ENCODE measurements around the gene IFNL3. TPM values are rescaled to one million over a fixed set of nuclear protein-coding genes. Genes with fewer than 3 reads are reported as not detected.

The IFNL3 gene
- total and polyA plus RNA-seq, 9 of the 15 experiments (the other 6 are each of a cell fraction or from before 2014, with no cell fraction given), result not detected

GRCh38 chr19:39252458-39252857 is 7.7 kb upstream of the IFNL3 start (continued):
- TF ChIP-seq, protein P1, sequence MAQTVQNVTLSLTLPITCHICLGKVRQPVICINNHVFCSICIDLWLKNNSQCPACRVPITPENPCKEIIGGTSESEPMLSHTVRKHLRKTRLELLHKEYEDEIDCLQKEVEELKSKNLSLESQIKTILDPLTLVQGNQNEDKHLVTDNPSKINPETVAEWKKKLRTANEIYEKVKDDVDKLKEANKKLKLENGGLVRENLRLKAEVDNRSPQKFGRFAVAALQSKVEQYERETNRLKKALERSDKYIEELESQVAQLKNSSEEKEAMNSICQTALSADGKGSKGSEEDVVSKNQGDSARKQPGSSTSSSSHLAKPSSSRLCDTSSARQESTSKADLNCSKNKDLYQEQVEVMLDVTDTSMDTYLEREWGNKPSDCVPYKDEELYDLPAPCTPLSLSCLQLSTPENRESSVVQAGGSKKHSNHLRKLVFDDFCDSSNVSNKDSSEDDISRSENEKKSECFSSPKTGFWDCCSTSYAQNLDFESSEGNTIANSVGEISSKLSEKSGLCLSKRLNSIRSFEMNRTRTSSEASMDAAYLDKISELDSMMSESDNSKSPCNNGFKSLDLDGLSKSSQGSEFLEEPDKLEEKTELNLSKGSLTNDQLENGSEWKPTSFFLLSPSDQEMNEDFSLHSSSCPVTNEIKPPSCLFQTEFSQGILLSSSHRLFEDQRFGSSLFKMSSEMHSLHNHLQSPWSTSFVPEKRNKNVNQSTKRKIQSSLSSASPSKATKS (CRISPR knock-in tag; IDR thresholded peaks at IDR 0.05), result no peak

DNA sequence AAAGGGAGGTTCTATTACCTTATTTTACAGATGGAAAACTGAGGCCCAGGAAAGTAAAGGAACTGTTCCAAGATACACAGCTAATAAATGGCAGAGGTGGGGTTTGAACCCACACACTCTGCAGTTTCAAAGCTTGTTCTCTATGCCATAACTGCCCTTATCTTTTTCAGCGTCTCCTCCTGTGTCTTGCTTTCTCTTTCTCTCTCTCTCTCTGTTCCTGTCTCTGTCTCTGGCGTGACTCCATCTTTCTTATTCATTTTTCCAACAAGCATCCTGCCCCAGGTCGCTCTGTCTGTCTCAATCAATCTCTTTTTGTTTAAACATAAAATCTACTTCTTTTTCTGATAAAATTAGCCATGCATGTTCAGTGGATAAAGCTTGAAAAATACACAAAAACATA is 7.0 kb upstream of the IFNL3 start:
- FAIRE-seq (peak; percentile 55), ATAC-seq (no peak), DNase-seq (ENCODE audit: extremely low read depth in 1 of 4, low spot score in 3 of 4) (peak in 1 of 4 experiments; percentile 26)
- Histone ChIP-seq H3K79me2 (ENCODE audit: control insufficient read depth, insufficient read depth, low read length) (no peaks in the 10 kb centered on the region), H3K27ac (ENCODE audit: extremely low read depth, low read depth, low read length) (no peak overlapping the region), H3K4me1 (replicated peaks in 1 of 2; ENCODE audit: control insufficient read depth in 2 of 2, insufficient read depth in 2 of 2, low read length in 2 of 2) (peaks cover 44 to 56% of the 10 kb centered on the region in 2 experiments), H3K9me1 (ENCODE audit: control insufficient read depth, insufficient read depth, low read length) (no peaks in the 10 kb centered on the region), H3K4me2 (ENCODE audit: insufficient read depth, low read length) (no peak overlapping the region), H4K20me1 (replicated peaks; ENCODE audit: control insufficient read depth, insufficient read depth, low read length) (no peaks in the 10 kb centered on the region), H3K27me3 (ENCODE audit: control insufficient read depth in 2 of 2, insufficient read depth in 2 of 2, low read length in 2 of 2) (no peaks in the 10 kb centered on the region), H2AFZ (ENCODE audit: low read depth, low read length) (peak overlapping the region; percentile 52), H3K4me3 (no peak overlapping the region), H3K9me3 (replicated peaks; ENCODE audit: control insufficient read depth, insufficient read depth, low read depth, low read length) (no peaks in the 10 kb centered on the region), H3K36me3 (ENCODE audit: control insufficient read depth, insufficient read depth, low read length) (no peaks in the 10 kb centered on the region), H3K9ac (ENCODE audit: insufficient read depth in 1 of 2, low read depth in 2 of 2, low read length in 2 of 2) (no peak overlapping the region)
- TF ChIP-seq LARP7 (IDR thresholded peaks at IDR 0.05) (no peak), POU5F1 (IDR thresholded peaks at IDR 0.05; ENCODE audit: borderline replicate concordance, low read depth, low read length, partially characterized antibody) (no peak), SFPQ (IDR thresholded peaks at IDR 0.05; ENCODE audit: low read depth, low read length) (no peak), CXXC5 (CRISPR knock-in tag; IDR thresholded peaks at IDR 0.05) (peak; percentile 17), MAZ (CRISPR knock-in tag; conservative IDR thresholded peaks at IDR 0.05 in 1 of 2, IDR thresholded peaks at IDR 0.05 in 1 of 2) (no peak), POLR2AphosphoS2 (IDR thresholded peaks at IDR 0.05; ENCODE audit: low read length) (no peak), RBM25 (IDR thresholded peaks at IDR 0.05; ENCODE audit: low read depth, low read length, severe bottlenecking) (peak; percentile 18), SMAD3 (CRISPR knock-in tag; conservative IDR thresholded peaks at IDR 0.05) (no peak), RNF2 (IDR thresholded peaks at IDR 0.05) (no peak), POLR2A (conservative IDR thresholded peaks at IDR 0.05) (no peak), ZKSCAN8 (CRISPR knock-in tag; IDR thresholded peaks at IDR 0.05) (peak; percentile 2; the same call in 1 of the 2 replicates), PBX2 (CRISPR knock-in tag; IDR thresholded peaks at IDR 0.05; ENCODE audit: low read depth) (no peak), PBX2 (tag; conservative IDR thresholded peaks at IDR 0.05; ENCODE audit: low read depth) (no peak), STAT5A (IDR thresholded peaks at IDR 0.05; ENCODE audit: borderline replicate concordance, low read length) (no peak)
- BruUV-seq (replicated peaks), result no TSS peak
- 34% methylated on average over 3 of the region's 3 CpGs for WGBS (ENCODE audit: insufficient coverage, low coverage, missing lambda C conversion rate)
- intact Hi-C loops (cut with micrococcal nuclease) (loop anchor here (10.0 kb wide), 1 partner anchor 53 kb away; no protein-coding TSS in a partner anchor), in situ Hi-C loops (cut with MboI) (no loop called here)
- POLR2A ChIA-PET, result interaction anchor here (0.5 to 1.0 kb wide), 2 partner anchors 29 to 40 kb away, joined by 3 read pairs; no protein-coding TSS in a partner anchor
- CTCF ChIA-PET (ENCODE audit: low intra/inter-chr PET ratio), result no interaction called here
